CD4-positive, alpha-beta T cell (primary cell): Measurements from ENCODE around the gene PNLDC1. TPM values are rescaled to one million over a fixed set of nuclear protein-coding genes. Genes with fewer than 3 reads are reported as not detected.

Experiments used
- ATAC-seq: fragments of 200-7000 bp; cut with Tn5 transposase; one replicate; pipeline ENCODE4 v1.10.0; 2022; ENCODE audit warnings: mild to moderate bottlenecking; ENCODE audit not compliant: poor library complexity
- CTCF ChIA-PET: fragments of 350-600 bp; sonication (Branson Sonifier 250); formaldehyde crosslinking; loops from one replicate; lab custom pipeline; 2021; ENCODE audit warnings: antibody characterized with exemption, inconsistent platforms; lab: Charles Lee
- POLR2A ChIA-PET: fragments of 350-600 bp; sonication (Branson Sonifier 250); formaldehyde crosslinking; loops from one replicate; lab custom pipeline; 2021; ENCODE audit warnings: antibody characterized with exemption, inconsistent platforms; lab: Charles Lee
- DNase-seq, 14 experiments: peaks; one replicate each; pipeline ENCODE4 v3.0.0-alpha.2; 2013 to 2020; ENCODE audit warnings: mixed read lengths in 2 of 14
- H3K27ac ChIP-seq, 2 donors: one replicate each; pipeline versions ENCODE4 v1.5.1 to v1.7.0; 2013; ENCODE audit warnings: low read length in 2 of 2, low read depth in 1 of 2, mild to moderate bottlenecking in 1 of 2
- H3K27me3 ChIP-seq, 2 experiments: 1 replicate in 1 of 2; 2 replicates in 1 of 2; pipeline versions ENCODE4 v1.6.1 to v1.7.0; 2013; ENCODE audit warnings: low read length in 2 of 2, control low read depth in 1 of 2, mild to moderate bottlenecking in 1 of 2, moderate library complexity in 1 of 2; ENCODE audit not compliant: insufficient read depth in 2 of 2, control insufficient read depth in 1 of 2
- H3K36me3 ChIP-seq: one replicate; pipeline ENCODE4 v1.6.1; 2013; ENCODE audit warnings: low read length, control low read depth; ENCODE audit not compliant: insufficient read depth
- H3K4me1 ChIP-seq: one replicate; pipeline ENCODE4 v1.6.1; 2013; ENCODE audit warnings: low read length, control low read depth; ENCODE audit not compliant: insufficient read depth
- H3K4me3 ChIP-seq: one replicate; pipeline ENCODE4 v1.5.1; 2013; ENCODE audit warnings: mild to moderate bottlenecking, low read length, moderate library complexity
- H3K9me3 ChIP-seq, 2 experiments: 1 replicate in 1 of 2; 2 replicates in 1 of 2; pipeline versions ENCODE4 v1.6.1 to v1.7.0; 2013; ENCODE audit warnings: low read length in 2 of 2, mild to moderate bottlenecking in 2 of 2, control low read depth in 1 of 2, moderate library complexity in 1 of 2; ENCODE audit not compliant: control insufficient read depth in 1 of 2, insufficient read depth in 1 of 2
- H3K27ac Mint-ChIP-seq: one replicate; pipeline ENCODE4 v1.8.0; 2020; ENCODE audit warnings: mixed read lengths
- H3K27me3 Mint-ChIP-seq: one replicate; pipeline ENCODE4 v1.8.0; 2021; ENCODE audit warnings: mixed read lengths
- H3K36me3 Mint-ChIP-seq: one replicate; pipeline ENCODE4 v1.8.0; 2021; ENCODE audit warnings: low read depth, mixed read lengths
- H3K4me1 Mint-ChIP-seq: one replicate; pipeline ENCODE4 v1.8.0; 2021; ENCODE audit warnings: low read depth, mixed read lengths
- H3K4me3 Mint-ChIP-seq: one replicate; pipeline ENCODE4 v1.8.0; 2020; ENCODE audit warnings: mild to moderate bottlenecking, mixed read lengths
- H3K9me3 Mint-ChIP-seq: one replicate; pipeline ENCODE4 v1.8.0; 2020; ENCODE audit warnings: mixed read lengths
- CTCF ChIP-seq: fragments of 200-600 bp; IDR thresholded peaks from one replicate; pipeline ENCODE4 v1.8.0; 2022; ENCODE audit warnings: antibody characterized with exemption, mild to moderate bottlenecking
- intact Hi-C, 2 experiments: fragments of 100-400 bp; cut with DNase I in 1 of 2; cut with micrococcal nuclease in 1 of 2; formaldehyde crosslinking; loops; one replicate each; pipeline versions ENCODE4 v1.15.1 to v1.9.0; 2023 to 2025; cut with DNase I, micrococcal nuclease
- total RNA-seq, 174 experiments: library from RNA in 2 of 174; stranded (reverse) in 2 of 174; gene quantifications; one replicate each; pipeline ENCODE4 v1.2.3 and lab custom pipeline; 2021 to 2026

PNLDC1 gene
- total RNA-seq, 2 experiments from 2014 or later: 0.14 TPM; not detected in 1

GRCh38 chr6:159801935-159802334 is 1.9 kb downstream of the PNLDC1 start:
- no peak overlapping the region for H3K4me3 ChIP-seq
- no peaks in the 10 kb centered on the region for H3K9me3 ChIP-seq
- TF ChIP-seq CTCF: no peak
- Mint-ChIP-seq H3K4me3 (no peak overlapping the region), H3K27ac (no peak overlapping the region), H3K36me3 (peaks cover 37% of the 10 kb centered on the region), H3K27me3 (no peaks in the 10 kb centered on the region), H3K9me3 (no peaks in the 10 kb centered on the region), H3K4me1 (no peaks in the 10 kb centered on the region)
- H3K27ac ChIP-seq: no peak overlapping the region
- no peak for DNase-seq
- no peak for ATAC-seq
- no peaks in the 10 kb centered on the region for H3K4me1 ChIP-seq
- H3K27me3 ChIP-seq: no peaks in the 10 kb centered on the region
- CTCF ChIA-PET: no interaction called here
- intact Hi-C loops: no loop called here
- POLR2A ChIA-PET: no interaction called here
- H3K36me3 ChIP-seq: peaks cover 32% of the 10 kb centered on the region

- H3K4me3 Mint-ChIP-seq: no peak overlapping the region
- H3K36me3 Mint-ChIP-seq: peaks cover 12% of the 10 kb centered on the region
- H3K27me3 ChIP-seq: no peaks in the 10 kb centered on the region
- ATAC-seq (no peak), DNase-seq (no peak)
- H3K4me3 ChIP-seq: no peak overlapping the region
- no peaks in the 10 kb centered on the region for H3K4me1 ChIP-seq
- H3K27ac ChIP-seq: no peak overlapping the region
- H3K27ac Mint-ChIP-seq: no peak overlapping the region
- H3K27me3 Mint-ChIP-seq: no peaks in the 10 kb centered on the region
- TF ChIP-seq CTCF: no peak
- no peaks in the 10 kb centered on the region for H3K9me3 Mint-ChIP-seq
- ChIA-PET CTCF (no interaction called here), POLR2A (no interaction called here)
- peaks cover 6% of the 10 kb centered on the region for H3K36me3 ChIP-seq
- H3K9me3 ChIP-seq: no peaks in the 10 kb centered on the region
- intact Hi-C loops: no loop called here
- H3K4me1 Mint-ChIP-seq: no peaks in the 10 kb centered on the region
Observed at GRCh38 chr6:159804504-159804903, 4.4 kb downstream of the PNLDC1 start.

- intact Hi-C loops: no loop called here
- no peak overlapping the region for H3K4me3 Mint-ChIP-seq
- H3K36me3 Mint-ChIP-seq: peaks cover 6% of the 10 kb centered on the region
- no peaks in the 10 kb centered on the region for H3K9me3 Mint-ChIP-seq
- ATAC-seq (no peak), DNase-seq (no peak)
- ChIA-PET POLR2A (no interaction called here), CTCF (no interaction called here)
- Histone ChIP-seq H3K27ac (no peak overlapping the region), H3K9me3 (no peaks in the 10 kb centered on the region), H3K4me1 (no peaks in the 10 kb centered on the region), H3K4me3 (no peak overlapping the region), H3K27me3 (no peaks in the 10 kb centered on the region), H3K36me3 (no peaks in the 10 kb centered on the region)
- H3K27ac Mint-ChIP-seq: no peak overlapping the region
- no peaks in the 10 kb centered on the region for H3K4me1 Mint-ChIP-seq
- TF ChIP-seq CTCF: no peak
- no peaks in the 10 kb centered on the region for H3K27me3 Mint-ChIP-seq
Observed at GRCh38 chr6:159805440-159806020, 5.5 kb downstream of the PNLDC1 start.
